Hematopoietic multipotent progenitor cell treated with erythropoietin and hydrocortisone succinate and interleukin-3 and kit ligand, for 17 days (in vitro differentiated cells): ENCODE results near the gene AIFM3.
A peak's percentile ranks its signal among the peaks of the same experiment; 100 is the strongest.

Experiments
- DNase-seq: peaks from one replicate; pipeline ENCODE4 v3.0.0-alpha.2; 2015; ENCODE audit warnings: low spot score

The AIFM3 gene

GRCh38 chr22:21009638-21010425 is 42.8 kb downstream of the AIFM3 start:
- DNase-seq, result no peak

GRCh38 chr22:21010426-21011113 is 43.5 kb downstream of the AIFM3 start:
- DNase-seq, result no peak

GRCh38 chr22:21012446-21013407 is 45.7 kb downstream of the AIFM3 start:
- no peak for DNase-seq

GRCh38 chr22:21013657-21014201 is 46.7 kb downstream of the AIFM3 start:
- DNase-seq, result no peak

GRCh38 chr22:21014202-21014725 is 47.2 kb downstream of the AIFM3 start:
- DNase-seq, result peak; percentile 43

- DNase-seq, result peak; percentile 39
Measured at GRCh38 chr22:21014726-21015465, 47.8 kb downstream of the AIFM3 start, which contains the start of gene P2RX6. TSS of gene P2RX6 (plus strand) at chr22:21015165. CDS start at chr22:21015175, 10 bp downstream.

- no peak for DNase-seq
Measured at GRCh38 chr22:21015466-21016006, 48.5 kb downstream of the AIFM3 start.

- DNase-seq, result no peak
Measured at GRCh38 chr22:21016644-21017420, 49.8 kb downstream of the AIFM3 start.

- DNase-seq, result no peak
Measured at GRCh38 chr22:21018314-21018713, 51.3 kb downstream of the AIFM3 start.

- no peak for DNase-seq
Measured at GRCh38 chr22:21020802-21021429, 53.9 kb downstream of the AIFM3 start.

- no peak for DNase-seq
Measured at GRCh38 chr22:21022507-21022906, 55.5 kb downstream of the AIFM3 start.

GRCh38 chr22:21022955-21023614 is 56.0 kb downstream of the AIFM3 start:
- DNase-seq, result no peak

- DNase-seq, result no peak
Measured at GRCh38 chr22:21025266-21025665, 58.2 kb downstream of the AIFM3 start.

GRCh38 chr22:21025763-21026755 is 59.0 kb downstream of the AIFM3 start:
- no peak for DNase-seq

GRCh38 chr22:21026783-21027692 is 60.0 kb downstream of the AIFM3 start:
- no peak for DNase-seq
